GM21786 (cell line): ENCODE data around the gene MT1M.
"Not testable (repeated sequence)": the region's sequence is repeated elsewhere in the genome, so short reads cannot be mapped to it uniquely, and the experiment has no call there.

Experiments
- ATAC-seq: cut with Tn5 transposase; IDR thresholded peaks from one replicate; pipeline ENCODE4 v1.9.1; 2021; ENCODE audit not compliant: unreplicated experiment

Gene MT1M

DNA sequence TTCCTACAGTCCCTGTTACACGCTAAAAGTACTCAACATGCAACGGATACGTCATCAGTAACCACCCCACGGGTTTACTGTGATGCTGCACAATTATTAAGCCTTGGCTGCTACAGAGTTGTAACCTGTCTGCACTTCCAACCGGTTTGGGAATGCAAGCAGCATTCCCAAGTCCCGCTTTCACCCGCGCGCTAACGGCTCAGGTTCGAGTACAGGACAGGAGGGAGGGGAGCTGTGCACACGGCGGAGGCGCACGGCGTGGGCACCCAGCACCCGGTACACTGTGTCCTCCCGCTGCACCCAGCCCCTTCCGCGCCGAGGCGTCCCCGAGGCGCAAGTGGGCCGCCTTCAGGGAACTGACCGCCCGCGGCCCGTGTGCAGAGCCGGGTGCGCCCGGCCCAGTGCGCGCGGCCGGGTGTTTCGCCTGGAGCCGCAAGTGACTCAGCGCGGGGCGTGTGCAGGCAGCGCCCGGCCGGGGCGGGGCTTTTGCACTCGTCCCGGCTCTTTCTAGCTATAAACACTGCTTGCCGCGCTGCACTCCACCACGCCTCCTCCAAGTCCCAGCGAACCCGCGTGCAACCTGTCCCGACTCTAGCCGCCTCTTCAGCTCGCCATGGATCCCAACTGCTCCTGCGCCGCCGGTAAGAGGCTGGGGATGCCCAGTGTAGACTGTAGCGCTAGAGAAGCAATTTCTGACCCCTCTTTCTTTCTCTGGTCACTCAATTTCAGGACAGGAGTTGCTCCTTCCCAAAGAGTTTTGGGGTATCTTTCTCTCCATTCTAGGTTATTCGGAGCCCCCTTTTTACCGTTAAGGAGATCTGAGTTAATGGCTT, 24.2 kb upstream of the MT1M start, which contains the start of gene MT2A:
Gene MT2A (plus strand): TSS at position 542 of the 833 bp plus-strand sequence. CDS start 72 bp downstream, at position 614.
- ATAC-seq = peak; percentile 81

DNA sequence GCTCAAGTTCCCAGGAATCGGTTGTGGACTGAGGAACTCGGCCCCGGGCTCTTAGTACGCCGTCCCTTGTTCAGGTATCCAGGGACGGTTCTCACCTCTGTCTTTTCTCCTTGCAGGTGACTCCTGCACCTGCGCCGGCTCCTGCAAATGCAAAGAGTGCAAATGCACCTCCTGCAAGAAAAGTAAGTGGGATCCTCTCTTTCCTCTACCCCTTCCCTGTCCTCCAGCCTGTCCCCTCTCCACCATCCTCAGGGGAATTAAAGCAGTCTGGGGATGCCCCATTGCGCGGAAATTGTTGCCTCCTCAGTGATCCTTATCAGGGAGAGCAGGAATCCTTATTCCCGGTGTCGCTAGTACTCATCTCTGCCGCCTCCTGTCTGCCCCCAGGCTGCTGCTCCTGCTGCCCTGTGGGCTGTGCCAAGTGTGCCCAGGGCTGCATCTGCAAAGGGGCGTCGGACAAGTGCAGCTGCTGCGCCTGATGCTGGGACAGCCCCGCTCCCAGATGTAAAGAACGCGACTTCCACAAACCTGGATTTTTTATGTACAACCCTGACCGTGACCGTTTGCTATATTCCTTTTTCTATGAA, 23.5 kb upstream of the MT1M start:
- ATAC-seq = no peak

DNA sequence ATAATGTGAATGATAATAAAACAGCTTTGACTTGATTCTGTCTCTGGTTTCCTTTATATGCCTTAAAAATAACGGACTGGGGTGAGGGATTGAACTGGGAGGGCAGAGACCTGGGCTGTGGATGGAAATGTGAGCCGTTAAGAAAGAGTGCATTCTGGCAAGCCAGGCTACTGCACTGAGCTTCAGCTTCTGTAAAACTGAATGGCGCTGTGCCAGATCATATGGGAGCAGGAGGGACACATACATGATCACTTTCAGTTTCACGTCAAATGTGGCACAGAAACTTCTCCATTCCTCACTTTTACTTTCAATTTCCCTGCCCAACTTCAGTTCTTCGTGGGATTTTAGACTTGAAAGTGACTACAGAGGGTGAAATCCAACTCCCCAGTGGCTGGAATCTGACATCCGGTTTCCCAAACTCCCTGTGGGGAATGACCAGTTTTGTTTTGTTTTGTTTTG, 23.0 kb upstream of the MT1M start:
- peak; percentile 54 for ATAC-seq

DNA sequence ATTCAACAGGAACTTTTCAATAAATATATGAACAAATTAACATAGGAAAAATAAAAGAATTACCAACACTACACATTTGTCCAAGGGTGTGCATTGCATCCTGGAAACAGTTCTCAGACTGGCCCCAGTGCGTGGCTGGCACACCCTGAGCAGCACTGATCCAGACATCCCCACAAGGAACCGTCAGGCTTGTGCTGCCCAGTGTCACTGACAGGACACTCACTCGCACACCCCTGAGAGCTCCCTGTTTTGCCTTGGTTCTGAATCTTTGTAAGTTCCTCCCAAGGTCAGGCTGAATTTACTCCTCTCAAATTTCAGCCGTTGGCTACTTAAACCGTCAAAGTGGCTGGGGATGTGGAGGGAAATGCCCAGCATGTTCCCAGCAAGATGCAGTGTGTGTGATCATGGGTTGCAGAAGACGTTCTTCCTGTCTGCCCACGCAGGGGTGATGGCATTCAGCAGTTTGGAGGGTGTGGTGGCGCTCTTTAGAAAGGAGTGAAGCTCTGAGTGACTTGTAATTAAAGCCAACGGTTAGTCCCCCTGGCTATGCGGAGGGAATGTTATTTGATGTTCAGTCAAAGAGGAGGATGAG, 22.3 kb upstream of the MT1M start:
- ATAC-seq = no peak

DNA sequence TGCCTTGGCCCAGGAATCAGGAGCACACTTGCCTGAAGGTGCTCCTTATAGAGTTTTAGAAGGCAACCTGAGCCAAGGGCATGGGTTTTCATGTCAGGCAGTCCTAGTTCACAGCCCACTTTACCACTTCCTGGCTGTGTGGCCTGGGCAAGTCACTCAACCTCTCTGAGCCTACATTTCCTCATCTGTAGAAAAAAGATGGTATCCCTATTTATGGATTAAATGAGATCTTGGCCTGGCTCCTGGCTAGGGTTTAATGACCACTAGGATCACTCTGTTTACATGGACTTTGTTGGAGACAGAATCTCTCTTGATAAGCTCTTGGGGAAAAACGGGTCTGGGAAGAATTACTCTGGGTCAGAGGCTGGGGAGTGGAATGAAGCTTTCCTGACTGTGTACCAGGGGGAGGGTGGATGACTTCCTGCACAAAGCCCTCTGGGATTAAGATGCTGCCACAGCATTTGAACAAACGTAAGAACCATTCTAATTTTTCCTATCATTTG, 21.8 kb upstream of the MT1M start:
- ATAC-seq = no peak

DNA sequence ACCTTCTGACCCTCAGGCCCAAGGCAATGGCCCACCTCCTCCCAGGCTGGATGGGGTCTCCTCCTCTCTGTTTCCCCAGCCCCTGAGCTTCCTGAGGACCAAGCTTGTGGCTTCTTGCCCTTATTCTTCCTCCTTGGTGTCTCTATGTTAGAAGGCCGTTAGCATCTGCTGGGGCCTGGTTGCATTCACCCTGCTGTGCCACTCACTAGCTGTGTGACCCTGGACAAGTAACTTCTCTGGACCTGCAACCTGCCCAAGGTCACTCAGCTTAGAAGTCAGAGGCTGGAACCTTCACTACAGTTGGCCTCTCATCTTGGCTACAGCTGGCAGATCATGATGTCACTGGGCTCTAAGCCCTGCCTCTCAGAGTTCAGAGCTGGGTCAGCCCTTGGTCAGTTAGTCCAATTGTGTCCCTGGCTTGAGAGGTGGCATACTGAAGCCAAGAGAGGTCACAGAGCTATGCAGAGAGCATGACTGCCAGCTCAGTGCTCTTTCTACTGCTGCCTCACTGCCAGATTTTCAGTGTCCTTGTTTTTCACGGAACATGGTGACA, 21.1 kb upstream of the MT1M start:
- ATAC-seq = no peak

DNA sequence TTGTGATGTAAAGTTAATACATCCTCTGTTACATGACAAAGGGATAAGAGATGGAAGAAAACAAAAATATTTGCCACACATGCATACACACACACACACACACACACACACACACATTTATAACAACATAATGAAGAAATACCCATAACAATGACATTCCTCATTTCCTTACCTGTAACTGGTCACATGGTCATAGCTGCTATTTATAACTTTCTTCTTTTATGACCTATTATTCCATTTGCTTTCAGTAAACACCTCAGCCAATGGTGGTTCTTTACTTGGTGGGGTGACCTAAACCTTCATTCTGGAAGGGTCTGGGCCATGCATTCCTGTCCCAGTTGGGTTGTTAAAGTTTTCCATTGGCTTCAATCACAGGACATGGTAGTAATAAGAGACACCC, 18.8 kb upstream of the MT1M start:
- ATAC-seq = no peak

DNA sequence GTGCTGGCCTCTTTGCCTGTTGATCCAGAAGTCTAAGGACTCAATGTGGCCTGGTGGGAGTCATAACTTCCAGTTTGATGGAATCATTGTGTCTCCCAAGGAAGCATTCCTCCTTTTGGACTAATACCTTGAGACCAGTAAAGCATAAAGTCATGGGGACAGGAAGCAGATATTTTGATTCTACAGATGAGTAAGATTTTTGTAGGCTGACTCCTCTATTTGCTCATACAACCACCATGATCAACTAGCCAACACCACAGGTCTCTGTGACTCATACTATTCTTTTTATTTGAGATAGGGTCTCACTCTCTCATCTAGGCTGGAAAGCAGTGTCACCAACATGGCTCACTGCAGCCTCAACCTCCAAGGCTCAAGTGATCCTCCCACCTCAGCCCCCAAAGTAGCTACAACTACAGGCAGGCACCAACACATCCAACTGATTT, 17.9 kb upstream of the MT1M start:
- ATAC-seq = no peak

DNA sequence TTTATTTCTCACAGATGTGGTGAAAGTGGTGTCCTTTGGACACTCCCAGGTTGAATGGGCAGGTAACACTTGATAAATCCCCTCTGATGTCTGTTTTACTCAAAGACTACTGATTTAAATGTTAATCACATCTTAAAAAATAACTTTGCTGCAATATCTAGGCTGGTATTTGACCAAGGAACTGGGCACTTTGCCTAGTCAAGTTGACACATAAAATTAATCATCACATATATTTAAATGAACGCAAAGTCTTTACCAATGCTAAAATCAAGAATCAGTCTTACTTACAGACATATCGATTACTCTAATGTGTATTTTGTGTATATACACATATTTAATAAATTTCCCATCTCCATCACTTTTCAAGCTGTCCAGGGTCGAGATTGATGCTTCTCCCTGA, 17.1 kb upstream of the MT1M start:
- no peak for ATAC-seq

DNA sequence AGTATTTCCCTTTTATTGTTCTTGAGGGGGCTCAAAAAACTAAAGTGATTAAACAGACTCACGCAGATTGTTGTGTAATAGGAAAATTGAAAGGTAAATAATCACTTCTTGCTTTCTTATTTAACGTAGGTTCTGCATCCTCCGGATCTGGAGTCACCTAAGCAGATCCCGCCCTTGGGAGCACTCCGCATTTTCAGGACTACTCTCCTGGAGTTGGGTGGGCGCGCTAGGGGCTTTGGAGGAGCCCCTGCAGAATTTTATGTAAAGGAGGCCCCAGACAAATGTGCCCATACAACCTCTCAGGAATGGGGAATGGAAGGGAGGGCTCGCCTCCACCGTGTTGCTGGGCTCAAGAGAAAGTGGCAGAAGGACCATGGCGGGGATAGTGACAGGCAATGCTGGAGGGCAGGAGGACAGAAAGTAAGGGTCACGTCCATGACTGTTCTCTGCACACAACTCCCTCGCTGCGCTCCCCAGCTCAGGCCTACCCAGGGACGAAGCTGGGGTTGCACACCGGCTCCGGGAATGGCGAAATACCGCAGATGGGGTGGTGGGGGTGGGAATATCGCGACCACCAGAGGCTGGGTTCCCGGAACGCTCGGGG, 15.7 kb upstream of the MT1M start:
- ATAC-seq = no peak

DNA sequence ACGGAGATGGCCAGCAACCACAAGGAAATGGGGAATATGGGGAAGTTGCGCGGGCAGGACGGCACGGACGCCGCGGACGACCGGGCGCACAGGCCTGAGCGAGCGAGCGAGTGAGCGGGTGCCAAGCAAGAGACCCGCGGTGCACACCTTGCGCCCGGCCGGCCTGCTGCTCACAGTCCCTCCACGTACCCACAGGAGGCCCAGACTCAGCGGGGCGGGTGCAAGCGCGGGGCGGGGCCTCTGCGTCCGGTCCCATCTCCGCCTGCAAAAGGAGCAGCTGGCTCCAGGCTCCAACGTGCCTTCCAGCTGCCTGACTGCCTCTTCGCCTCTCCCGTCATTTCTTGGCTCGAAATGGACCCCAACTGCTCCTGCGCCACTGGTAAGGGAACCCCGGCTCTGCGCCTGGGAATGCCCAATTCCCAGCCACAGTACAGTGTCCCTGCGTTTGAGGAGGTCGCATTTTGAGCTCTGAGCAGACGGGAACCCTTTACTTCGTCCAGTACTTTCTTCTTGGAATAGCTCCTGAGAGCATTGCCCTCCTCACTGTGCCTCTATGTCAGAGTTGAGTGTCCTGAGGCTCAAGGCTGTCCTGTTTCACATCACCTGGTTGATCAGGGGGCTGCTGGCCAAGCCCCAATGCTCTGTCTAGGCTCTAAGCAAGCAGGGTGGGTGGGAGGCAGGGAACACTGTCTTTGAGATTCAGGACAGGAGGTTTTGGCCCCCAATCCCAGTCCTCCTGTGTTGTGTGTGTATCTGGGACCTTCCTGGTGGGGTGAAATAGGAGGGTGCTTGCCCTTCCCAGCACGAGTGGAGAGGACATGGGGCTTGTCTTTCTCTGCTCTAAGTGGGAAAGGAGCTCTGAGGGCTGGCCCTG, 15.0 kb upstream of the MT1M start:
- ATAC-seq = no peak

DNA sequence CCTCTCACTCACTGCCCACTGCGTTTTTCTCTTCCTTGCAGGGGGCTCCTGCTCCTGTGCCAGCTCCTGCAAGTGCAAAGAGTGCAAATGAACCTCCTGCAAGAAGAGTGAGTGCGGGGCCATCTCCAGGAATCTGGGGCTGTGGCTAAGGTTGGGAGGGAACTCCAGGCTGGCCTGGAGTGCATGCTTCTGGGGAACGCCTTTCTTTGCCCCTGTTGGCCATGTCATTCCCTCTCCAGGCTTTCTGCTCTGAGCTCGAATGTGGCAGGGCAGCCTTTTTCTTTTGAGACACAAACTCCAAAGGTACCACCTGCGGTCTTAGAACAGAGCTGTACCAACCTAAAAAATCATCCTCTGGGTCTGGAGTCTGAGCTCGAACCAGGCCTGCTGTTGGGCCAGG, 14.3 kb upstream of the MT1M start:
- no peak for ATAC-seq

DNA sequence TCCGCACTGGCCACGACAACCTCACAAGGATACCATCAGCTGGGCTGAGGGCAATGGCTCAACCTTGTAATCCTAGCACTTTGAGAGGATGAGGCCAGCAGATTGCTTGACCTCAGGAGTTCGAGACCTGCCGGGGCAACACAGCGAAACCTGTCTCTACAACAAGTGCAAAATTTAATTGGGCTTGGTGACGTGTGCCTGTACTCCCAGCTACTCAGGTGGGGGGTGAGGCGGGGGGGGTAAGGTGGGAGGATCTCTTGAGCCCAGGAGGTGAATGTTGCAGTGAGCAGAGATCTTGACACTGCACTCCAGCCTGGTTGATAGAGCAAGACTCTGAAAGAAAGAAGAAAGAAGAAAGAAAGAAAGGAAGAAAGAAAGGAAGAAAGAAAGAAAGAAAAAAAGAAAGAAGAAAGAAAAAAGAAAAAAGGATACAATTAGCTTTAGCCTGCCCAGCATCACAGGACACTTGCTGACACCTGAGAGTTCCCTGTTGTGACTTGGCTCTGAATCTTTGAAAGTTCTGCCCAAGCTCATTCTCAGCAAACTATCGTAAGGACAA, 12.0 kb upstream of the MT1M start:
- ATAC-seq = no peak

DNA sequence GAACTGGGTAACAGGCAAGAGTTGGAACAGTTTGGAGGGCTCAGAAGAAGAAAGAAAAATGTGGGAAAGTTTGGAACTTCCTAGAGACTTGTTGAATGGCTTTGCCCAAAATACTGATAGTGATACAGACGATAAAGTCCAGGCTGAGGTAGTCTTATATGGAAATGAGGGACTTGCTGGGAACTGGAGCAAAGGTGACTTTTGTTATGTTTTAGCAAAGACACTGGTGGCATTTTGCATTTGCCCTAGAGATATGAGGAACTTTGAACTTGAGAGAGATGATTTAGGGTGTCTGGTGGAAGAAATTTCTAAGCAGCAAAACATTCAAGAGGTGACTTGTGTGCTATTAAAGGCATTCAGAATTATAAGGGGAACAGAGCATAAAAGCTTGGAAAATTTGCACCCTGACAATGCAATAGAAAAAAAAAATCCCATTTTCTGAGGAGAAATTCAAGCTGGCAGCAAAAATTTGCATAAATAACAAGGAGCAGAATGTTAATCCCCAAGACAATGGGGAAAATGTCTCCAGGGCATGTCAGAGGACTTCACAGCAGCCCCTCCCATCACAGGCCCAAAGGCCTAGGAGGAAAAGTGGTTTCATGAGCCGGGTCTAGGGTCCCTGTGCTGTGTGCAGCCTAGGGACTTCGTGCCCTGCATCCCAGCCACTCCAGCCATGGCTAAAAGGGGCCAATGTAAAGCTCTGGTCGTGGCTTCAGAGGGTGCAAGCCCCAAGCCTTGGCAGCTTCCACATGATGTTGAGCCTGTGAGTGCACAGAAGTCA, 10.6 kb upstream of the MT1M start:
- not testable (repeated sequence) for ATAC-seq

DNA sequence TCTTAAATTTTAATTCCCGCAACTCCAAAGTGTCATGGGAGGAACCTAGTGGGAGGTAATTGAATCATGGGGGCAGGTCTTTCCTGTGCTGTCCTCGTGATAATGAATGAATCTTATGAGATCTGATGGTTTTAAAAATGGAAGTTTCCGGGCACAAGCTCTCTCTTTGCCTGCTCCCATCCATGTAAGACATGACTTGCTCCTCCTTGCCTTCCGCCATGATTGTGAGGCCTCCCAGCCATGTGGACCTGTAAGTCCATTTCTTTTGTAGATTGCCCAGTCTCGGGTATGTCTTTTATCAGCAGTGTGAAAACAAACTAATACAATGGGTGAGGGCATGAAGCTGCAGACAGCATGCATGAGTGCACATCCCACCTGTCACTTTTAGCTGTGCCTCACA, 9.3 kb upstream of the MT1M start:
- not testable (repeated sequence) for ATAC-seq

DNA sequence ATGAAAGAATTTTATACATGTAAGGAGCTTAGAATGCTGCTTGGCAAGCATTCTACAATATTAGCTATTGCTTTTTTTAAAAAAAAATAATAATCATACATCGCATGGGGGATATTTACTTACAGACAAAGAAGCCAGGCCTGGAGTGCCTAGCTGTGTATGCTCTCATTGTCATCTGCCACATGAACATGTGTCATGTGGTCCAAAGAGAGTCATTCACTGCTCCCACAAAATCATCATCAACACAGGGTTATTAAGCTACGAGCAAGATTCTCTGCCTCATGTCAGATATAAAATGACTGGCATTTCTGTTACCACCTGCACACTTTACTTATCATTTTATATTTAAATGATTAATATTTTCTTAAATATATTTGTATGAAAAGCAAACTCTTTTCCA, 8.8 kb upstream of the MT1M start:
- no peak for ATAC-seq

DNA sequence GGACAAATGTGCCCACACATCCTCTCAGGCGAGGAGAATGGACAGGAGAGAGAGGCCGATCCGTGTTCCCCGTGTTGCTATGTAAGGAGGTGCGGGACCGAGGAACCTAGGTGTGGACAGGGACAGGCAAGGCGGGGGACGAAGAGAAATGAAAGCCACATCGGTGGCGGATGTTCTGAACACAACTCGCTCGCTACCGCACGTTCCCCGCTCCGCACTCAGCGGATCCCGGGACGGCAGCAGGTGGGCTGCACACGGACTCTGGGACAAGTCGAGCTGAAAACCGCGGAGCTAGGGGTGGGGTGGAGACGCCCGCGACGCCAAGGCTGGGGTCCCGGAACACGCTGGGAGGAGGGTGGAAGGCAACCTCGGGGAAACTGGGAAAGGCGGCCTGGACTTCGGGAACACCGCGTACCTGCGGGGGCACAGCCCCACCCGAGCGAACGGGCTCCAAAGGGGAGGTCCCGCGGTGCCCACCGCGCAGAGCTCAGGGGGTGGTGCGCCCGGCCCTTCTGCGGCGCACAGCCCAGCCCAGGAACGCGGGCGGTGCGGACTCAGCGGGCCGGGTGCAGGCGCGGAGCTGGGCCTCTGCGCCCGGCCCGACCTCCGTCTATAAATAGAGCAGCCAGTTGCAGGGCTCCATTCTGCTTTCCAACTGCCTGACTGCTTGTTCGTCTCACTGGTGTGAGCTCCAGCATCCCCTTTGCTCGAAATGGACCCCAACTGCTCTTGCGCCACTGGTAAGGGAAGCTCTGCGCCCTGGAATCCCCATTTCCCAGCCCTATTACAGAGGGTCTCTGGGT, 7.1 kb upstream of the MT1M start, which contains the start of gene MT1E:
Gene MT1E (plus strand): TSS at position 642 of the 803 bp plus-strand sequence. CDS start 71 bp downstream, at position 713.
- ATAC-seq = peak; percentile 33
